HCT116 (cell line): ENCODE results near the gene RAPGEF1. TPM values are rescaled to one million over a fixed set of nuclear protein-coding genes. Genes with fewer than 3 reads are reported as not detected.
A peak's percentile ranks its signal among the peaks of the same experiment; 100 is the strongest.

ENCODE experiments used
- ATAC-seq: fragments of 200-7000 bp; cut with Tn5 transposase; 2 replicates; pipeline ENCODE4 v1.9.1; 2020; ENCODE audit warnings: mild to moderate bottlenecking, moderate library complexity
- BruUV-seq: library from RNA; stranded (reverse); fragments of 400-500 nt; replicated peaks from 2 replicates; lab custom pipeline; 2021; lab: Mats Ljungman, UMichigan
- CTCF ChIA-PET: fragments of 300-600 bp; sonication (Branson Sonifier 250); formaldehyde crosslinking; loops from one replicate; lab custom pipeline; 2021; ENCODE audit warnings: antibody characterized with exemption; lab: Charles Lee
- POLR2A ChIA-PET: fragments of 300-600, 350-600 bp; sonication (Branson Sonifier 250); formaldehyde crosslinking; loops from one replicate; lab custom pipeline; 2021; ENCODE audit warnings: antibody characterized with exemption; lab: Charles Lee
- RAD21 ChIA-PET, 2 experiments: fragments of 300-600 bp; sonication (Branson Sonifier 250); formaldehyde crosslinking; loops; one replicate each; lab custom pipeline; 2023; ENCODE audit warnings: low total read pairs in 2 of 2; ENCODE audit not compliant: uncharacterized antibody in 2 of 2, unreplicated experiment in 2 of 2, low non-redundant PET in 1 of 2; lab: Charles Lee
- DNase-seq: peaks from one replicate; pipeline ENCODE4 v3.0.0-alpha.2; 2010; ENCODE audit warnings: low read depth, low spot score
- H2AFZ ChIP-seq: fragments of 200-600 bp; shearing (Covaris generic), sonication (generic); 2 replicates; pipeline ENCODE4 v1.6.1; 2017; ENCODE audit warnings: low read depth, mixed run types, mixed read lengths, antibody characterized with exemption, low read length; ENCODE audit not compliant: poor library complexity, severe bottlenecking
- H3K27ac ChIP-seq: 2 replicates; pipeline ENCODE4 v1.5.1; 2012; ENCODE audit warnings: low read depth, low read length
- H3K27me3 ChIP-seq: fragments of 200-600 bp; sonication (generic); 2 replicates; pipeline ENCODE4 v1.6.1; 2016; ENCODE audit warnings: mixed run types, low read length, mixed read lengths; ENCODE audit not compliant: insufficient read depth
- H3K36me3 ChIP-seq, 2 experiments: fragments of 200-500 bp in 1 of 2; fragments of 200-600 bp in 1 of 2; sonication (Bioruptor generic) in 1 of 2; sonication (generic) in 1 of 2; 2 replicates each; pipeline versions ENCODE4 v1.5.1 to v1.6.1; 2014 to 2016; ENCODE audit warnings: low read length in 2 of 2, inconsistent platforms in 1 of 2, mixed read lengths in 1 of 2, mixed run types in 1 of 2; ENCODE audit not compliant: insufficient read depth in 2 of 2, control insufficient read depth in 1 of 2
- H3K4me1 ChIP-seq, 2 experiments: fragments of 200-600 bp in 1 of 2; sonication (generic) in 1 of 2; 2 replicates each; pipeline versions ENCODE4 v1.5.1 to v1.6.1; 2012 to 2017; ENCODE audit warnings: low read length in 2 of 2, inconsistent platforms in 1 of 2, mild to moderate bottlenecking in 1 of 2, mixed read lengths in 1 of 2, mixed run types in 1 of 2, moderate library complexity in 1 of 2; ENCODE audit not compliant: insufficient read depth in 2 of 2, control insufficient read depth in 1 of 2
- H3K4me2 ChIP-seq: fragments of 200-600 bp; sonication (generic); 2 replicates; pipeline ENCODE4 v1.6.1; 2017; ENCODE audit warnings: mixed run types, low read length, mixed read lengths
- H3K4me3 ChIP-seq, 2 experiments: fragments of 200-600 bp in 1 of 2; sonication (generic) in 1 of 2; replicated peaks in 1 of 2; 2 replicates each; pipeline ENCODE4 v1.5.1; 2011 to 2016; ENCODE audit warnings: low read length in 2 of 2, control low read depth in 1 of 2, low read depth in 1 of 2, mild to moderate bottlenecking in 1 of 2, mixed read lengths in 1 of 2, mixed run types in 1 of 2
- H3K79me2 ChIP-seq: fragments of 200-600 bp; sonication (generic); 2 replicates; pipeline ENCODE4 v1.6.1; 2017; ENCODE audit warnings: mild to moderate bottlenecking, mixed run types, low read length, moderate library complexity, mixed read lengths; ENCODE audit not compliant: insufficient read depth
- H3K9ac ChIP-seq: fragments of 200-600 bp; sonication (generic); 2 replicates; pipeline ENCODE4 v1.6.1; 2016; ENCODE audit warnings: low read length, mixed read lengths
- H3K9me2 ChIP-seq: fragments of 200-600 bp; sonication (generic), shearing (Covaris generic); 2 replicates; pipeline ENCODE4 v1.6.1; 2017; ENCODE audit warnings: mixed run types, mild to moderate bottlenecking, moderate library complexity; ENCODE audit not compliant: insufficient read depth
- H3K9me3 ChIP-seq, 2 experiments: fragments of 200-500 bp in 1 of 2; fragments of 200-600 bp in 1 of 2; sonication (Bioruptor generic) in 1 of 2; sonication (generic) in 1 of 2; 2 replicates each; pipeline ENCODE4 v1.6.1; 2014 to 2017; ENCODE audit warnings: low read length in 2 of 2, mixed read lengths in 2 of 2, inconsistent platforms in 1 of 2, low read depth in 1 of 2, mild to moderate bottlenecking in 1 of 2, mixed run types in 1 of 2, moderate library complexity in 1 of 2; ENCODE audit not compliant: control insufficient read depth in 1 of 2, insufficient read depth in 1 of 2
- H4K20me1 ChIP-seq: fragments of 200-600 bp; sonication (generic), shearing (Covaris generic); 2 replicates; pipeline ENCODE4 v1.6.1; 2017; ENCODE audit warnings: mixed run types, mild to moderate bottlenecking, moderate library complexity; ENCODE audit not compliant: insufficient read depth
- ATF3 ChIP-seq: IDR thresholded peaks from 2 replicates; pipeline ENCODE4 v1.6.1; 2012
- CBX3 ChIP-seq: IDR thresholded peaks from 2 replicates; pipeline ENCODE4 v1.6.1; 2012; ENCODE audit warnings: low read depth
- CTCF ChIP-seq, 3 experiments: fragments of 200-600 bp in 1 of 3; sonication (generic) in 1 of 3; IDR thresholded peaks in 2 of 3; conservative IDR thresholded peaks in 1 of 3; 2 replicates each; pipeline ENCODE4 v1.5.1; 2012 to 2017; ENCODE audit warnings: low read depth in 2 of 3, low read length in 2 of 3, antibody characterized with exemption in 1 of 3, borderline replicate concordance in 1 of 3, control low read depth in 1 of 3, mild to moderate bottlenecking in 1 of 3, mixed read lengths in 1 of 3, mixed run types in 1 of 3, moderate library complexity in 1 of 3; ENCODE audit not compliant: insufficient read depth in 1 of 3
- EGR1 ChIP-seq: IDR thresholded peaks from 2 replicates; pipeline ENCODE4 v1.6.1; 2012; ENCODE audit warnings: low read depth
- ELF1 ChIP-seq: IDR thresholded peaks from 2 replicates; pipeline ENCODE4 v1.6.1; 2012; ENCODE audit warnings: low read depth, borderline replicate concordance
- EZH2 ChIP-seq: fragments of 200-600 bp; sonication (generic); IDR thresholded peaks from 2 replicates; pipeline ENCODE4 v1.6.1; 2017; ENCODE audit warnings: antibody characterized with exemption, mixed run types
- EZH2phosphoT487 ChIP-seq: fragments of 200-600 bp; IDR thresholded peaks from 2 replicates; pipeline ENCODE4 v1.6.1; 2018; ENCODE audit warnings: antibody characterized with exemption, borderline replicate concordance
- FOSL1 ChIP-seq: IDR thresholded peaks from 2 replicates; pipeline ENCODE4 v1.6.1; 2012; ENCODE audit warnings: low read depth
- JUND ChIP-seq: IDR thresholded peaks from 2 replicates; pipeline ENCODE4 v1.6.1; 2012
- POLR2A ChIP-seq: IDR thresholded peaks from 2 replicates; pipeline ENCODE4 v1.7.0; 2011; ENCODE audit warnings: borderline replicate concordance; ENCODE audit not compliant: insufficient read depth, insufficient read length; ENCODE audit errors: extremely low read depth
- POLR2AphosphoS5 ChIP-seq: IDR thresholded peaks from 2 replicates; pipeline ENCODE4 v1.6.1; 2011; ENCODE audit warnings: mild to moderate bottlenecking, low read depth, low read length, moderate library complexity
- RAD21 ChIP-seq: IDR thresholded peaks from 2 replicates; pipeline ENCODE4 v1.6.1; 2012; ENCODE audit warnings: low read depth, mild to moderate bottlenecking
- REST ChIP-seq: IDR thresholded peaks from 2 replicates; pipeline ENCODE4 v1.6.1; 2012; ENCODE audit warnings: low read depth
- SIN3A ChIP-seq: IDR thresholded peaks from 2 replicates; pipeline ENCODE4 v1.6.1; 2012; ENCODE audit warnings: low read depth
- SP1 ChIP-seq: IDR thresholded peaks from 2 replicates; pipeline ENCODE4 v1.6.1; 2012; ENCODE audit warnings: low read depth
- SRF ChIP-seq: IDR thresholded peaks from 2 replicates; pipeline ENCODE4 v1.6.1; 2012; ENCODE audit warnings: low read depth
- YY1 ChIP-seq: IDR thresholded peaks from 2 replicates; pipeline ENCODE4 v1.6.1; 2011; ENCODE audit warnings: low read length, low read depth, moderate library complexity, mild to moderate bottlenecking; ENCODE audit not compliant: insufficient replicate concordance; ENCODE audit errors: extremely low read depth
- ZBTB33 ChIP-seq: IDR thresholded peaks from 2 replicates; pipeline ENCODE4 v1.6.1; 2011; ENCODE audit warnings: mild to moderate bottlenecking, low read length, moderate library complexity; ENCODE audit not compliant: insufficient replicate concordance; ENCODE audit errors: extremely low read depth
- ZFX ChIP-seq: fragments of 450-650 bp; IDR thresholded peaks from 2 replicates; pipeline ENCODE4 v1.6.1; 2017
- intact Hi-C: fragments of 100-400 bp; cut with micrococcal nuclease; formaldehyde crosslinking; loops from 2 replicates; pipeline ENCODE4 v1.10.0; 2022
- total RNA-seq: library from RNA; stranded (reverse); gene quantifications from one replicate; pipeline ENCODE4 v1.2.1, GENCODE V29; 2021; ENCODE audit not compliant: unreplicated experiment

RAPGEF1 gene
- total RNA-seq, 1 experiment from 2014 or later: 43.0 TPM

- no peak for TF ChIP-seq POLR2A
- TF ChIP-seq SRF: no peak
- no peak for TF ChIP-seq REST
- TF ChIP-seq ZBTB33: no peak
- TF ChIP-seq ZFX: no peak
- no peak for TF ChIP-seq JUND
- no peak for TF ChIP-seq POLR2AphosphoS5
- TF ChIP-seq EGR1: no peak
- no peak for TF ChIP-seq ATF3
- TF ChIP-seq EZH2: no peak
- no peak for TF ChIP-seq ELF1
- no peak for TF ChIP-seq RAD21
- no peak for TF ChIP-seq CBX3
- TF ChIP-seq SIN3A: no peak
- TF ChIP-seq SP1: no peak
- TF ChIP-seq YY1: no peak
- TF ChIP-seq CTCF (IDR thresholded peaks at IDR 0.05 in 2 of 3, conservative IDR thresholded peaks at IDR 0.05 in 1 of 3; ENCODE audit: borderline replicate concordance in 1 of 3, insufficient read depth in 1 of 3, low read depth in 2 of 3, low read length in 2 of 3): no peak
- TF ChIP-seq FOSL1: no peak
- TF ChIP-seq EZH2phosphoT487: no peak
- TF ChIP-seq, all 23 proteins: peak for 0
- CTCF ChIA-PET: no interaction called here
- Histone ChIP-seq H3K4me1 (peaks cover 3 to 9% of the 10 kb centered on the region in 2 experiments; a peak in 1 of 4 replicates), H3K9me3 (peaks cover 0 to 12% of the 10 kb centered on the region in 2 experiments; a peak in 2 of 4 replicates), H3K36me3 (no peaks in the 10 kb centered on the region), H3K79me2 (no peaks in the 10 kb centered on the region), H3K27ac (no peak within 1 kb of the TSS; the same call in 1 of the 2 replicates), H3K9me2 (no peaks in the 10 kb centered on the region), H3K9ac (0 out of 2 replicates have a peak within 1 kb of the TSS, but pooled peaks have one; percentile 6), H2AFZ (peak within 1 kb of the TSS; percentile 26), H4K20me1 (no peaks in the 10 kb centered on the region), H3K4me2 (peak within 1 kb of the TSS; percentile 72), H3K4me3 (peak within 1 kb of the TSS in 1 of 2 experiments; percentile 44; a peak in 2 of 4 replicates), H3K27me3 (no peaks in the 10 kb centered on the region)
- intact Hi-C loops: no loop called here
- no TSS peak for BruUV-seq
- RAD21 ChIA-PET: no interaction called here
- DNase-seq (no peak), ATAC-seq (peak; percentile 82)
- POLR2A ChIA-PET: no interaction called here
Observed at GRCh38 chr9:131545003-131545785, 194.7 kb downstream of the RAPGEF1 start, which contains the start of gene PRRT1B. Gene PRRT1B, plus strand, starts transcription at chr9:131545523. Its CDS starts 93 bp downstream, at chr9:131545616.
